Osteoblast (primary cell): ENCODE data around the gene SLC19A1. TPM values are rescaled to one million over a fixed set of nuclear protein-coding genes. Genes with fewer than 3 reads are reported as not detected.

ENCODE experiments used
- DNase-seq: peaks from one replicate; pipeline ENCODE4 v3.0.0; 2011; ENCODE audit warnings: low spot score, mixed read lengths; ENCODE audit not compliant: insufficient read length; ENCODE audit errors: missing footprints
- H2AFZ ChIP-seq: 2 replicates; pipeline ENCODE4 v1.6.0; 2011; ENCODE audit warnings: mild to moderate bottlenecking, low read length
- H3K27ac ChIP-seq: 2 replicates; pipeline ENCODE4 v1.5.1; 2011; ENCODE audit warnings: mild to moderate bottlenecking, low read depth, low read length, moderate library complexity
- H3K27me3 ChIP-seq: 2 replicates; pipeline ENCODE4 v1.6.0; 2012; ENCODE audit warnings: mild to moderate bottlenecking, control low read depth, inconsistent platforms, low read length, moderate library complexity; ENCODE audit not compliant: insufficient read depth
- H3K36me3 ChIP-seq: 2 replicates; pipeline ENCODE4 v1.5.1; 2011; ENCODE audit warnings: mild to moderate bottlenecking, low read length, control low read depth, moderate library complexity; ENCODE audit not compliant: insufficient read depth
- H3K4me1 ChIP-seq: 2 replicates; pipeline ENCODE4 v1.5.1; 2011; ENCODE audit warnings: mild to moderate bottlenecking, low read length, control low read depth, moderate library complexity; ENCODE audit not compliant: insufficient read depth
- H3K4me2 ChIP-seq: 2 replicates; pipeline ENCODE4 v1.6.0; 2011; ENCODE audit warnings: mild to moderate bottlenecking, low read length; ENCODE audit not compliant: insufficient read depth
- H3K4me3 ChIP-seq: fragments of 200-600 bp; sonication (generic); 3 replicates; pipeline ENCODE4 v1.5.1; 2012; ENCODE audit warnings: mild to moderate bottlenecking, low read length, inconsistent platforms; ENCODE audit not compliant: insufficient read depth
- H3K79me2 ChIP-seq: 2 replicates; pipeline ENCODE4 v1.6.0; 2012; ENCODE audit warnings: mild to moderate bottlenecking, low read length, control low read depth, inconsistent platforms; ENCODE audit not compliant: insufficient read depth
- H3K9me3 ChIP-seq: 2 replicates; pipeline ENCODE4 v1.5.1; 2011; ENCODE audit warnings: low read depth, low read length, control low read depth
- H4K20me1 ChIP-seq: 2 replicates; pipeline ENCODE4 v1.6.0; 2012; ENCODE audit warnings: mild to moderate bottlenecking, low read length, control low read depth; ENCODE audit not compliant: insufficient read depth
- total RNA-seq: library from RNA; depleted of rRNA; stranded (reverse); fragments of >200 nt; gene quantifications from 2 replicates; pipeline ENCODE4 v1.2.3, GENCODE V29; 2012
- TF ChIP-seq, protein P1 (sequence below): IDR thresholded peaks from 2 replicates; pipeline ENCODE4 v1.5.1; 2011; ENCODE audit warnings: mild to moderate bottlenecking, low read depth, low read length, moderate library complexity; ENCODE audit errors: extremely low read depth

The SLC19A1 gene
- total RNA-seq, 1 donor, result 2.9 TPM

DNA sequence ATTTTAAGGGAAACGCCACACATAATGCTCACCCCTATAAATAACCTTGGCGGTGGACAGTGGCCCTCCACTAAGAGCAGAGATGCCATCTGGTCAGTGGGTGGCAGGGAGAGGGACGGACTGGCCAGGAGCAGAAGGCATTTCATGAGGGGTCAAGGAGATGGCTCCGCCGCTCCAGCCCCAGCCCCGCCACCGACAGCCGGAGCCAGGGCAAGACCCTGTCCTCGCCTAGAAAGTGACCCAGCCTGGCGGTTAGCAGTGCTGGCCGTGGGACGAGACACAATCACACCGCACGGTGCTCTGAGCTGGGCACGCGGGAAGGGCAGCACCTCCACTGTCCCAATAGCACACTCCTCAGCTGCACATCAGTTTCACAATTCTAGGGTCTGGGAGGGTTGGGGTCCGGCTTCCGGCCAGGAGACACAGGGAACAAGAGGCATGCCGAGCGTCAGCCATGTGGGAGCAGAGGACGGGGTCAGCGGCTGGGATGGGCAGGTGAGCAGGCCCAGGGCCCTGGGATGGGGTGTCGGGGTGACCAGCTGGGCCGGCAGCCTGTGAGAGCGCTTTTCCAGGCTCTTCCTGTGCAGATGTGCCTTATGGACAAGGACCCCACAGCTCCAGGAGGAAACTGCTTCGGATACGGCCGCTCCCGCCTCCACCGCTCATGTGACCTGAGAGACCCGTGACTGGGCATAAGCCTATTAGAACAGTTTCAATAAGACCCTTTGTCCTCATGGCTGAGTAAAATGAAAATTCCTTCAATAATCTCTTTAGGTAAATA is 5.7 kb downstream of the SLC19A1 start:
- H3K27ac ChIP-seq, result no peak overlapping the region
- H3K36me3 ChIP-seq, result no peaks in the 10 kb centered on the region
- no peaks in the 10 kb centered on the region for H4K20me1 ChIP-seq
- H3K4me3 ChIP-seq, result no peak overlapping the region
- no peak overlapping the region for H3K4me2 ChIP-seq
- no peaks in the 10 kb centered on the region for H3K4me1 ChIP-seq
- no peak for DNase-seq
- H3K9me3 ChIP-seq, result no peaks in the 10 kb centered on the region
- no peaks in the 10 kb centered on the region for H3K79me2 ChIP-seq
- H3K27me3 ChIP-seq, result no peaks in the 10 kb centered on the region
- no peak overlapping the region for H2AFZ ChIP-seq
- TF ChIP-seq, protein P1, sequence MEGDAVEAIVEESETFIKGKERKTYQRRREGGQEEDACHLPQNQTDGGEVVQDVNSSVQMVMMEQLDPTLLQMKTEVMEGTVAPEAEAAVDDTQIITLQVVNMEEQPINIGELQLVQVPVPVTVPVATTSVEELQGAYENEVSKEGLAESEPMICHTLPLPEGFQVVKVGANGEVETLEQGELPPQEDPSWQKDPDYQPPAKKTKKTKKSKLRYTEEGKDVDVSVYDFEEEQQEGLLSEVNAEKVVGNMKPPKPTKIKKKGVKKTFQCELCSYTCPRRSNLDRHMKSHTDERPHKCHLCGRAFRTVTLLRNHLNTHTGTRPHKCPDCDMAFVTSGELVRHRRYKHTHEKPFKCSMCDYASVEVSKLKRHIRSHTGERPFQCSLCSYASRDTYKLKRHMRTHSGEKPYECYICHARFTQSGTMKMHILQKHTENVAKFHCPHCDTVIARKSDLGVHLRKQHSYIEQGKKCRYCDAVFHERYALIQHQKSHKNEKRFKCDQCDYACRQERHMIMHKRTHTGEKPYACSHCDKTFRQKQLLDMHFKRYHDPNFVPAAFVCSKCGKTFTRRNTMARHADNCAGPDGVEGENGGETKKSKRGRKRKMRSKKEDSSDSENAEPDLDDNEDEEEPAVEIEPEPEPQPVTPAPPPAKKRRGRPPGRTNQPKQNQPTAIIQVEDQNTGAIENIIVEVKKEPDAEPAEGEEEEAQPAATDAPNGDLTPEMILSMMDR, result no peak

DNA sequence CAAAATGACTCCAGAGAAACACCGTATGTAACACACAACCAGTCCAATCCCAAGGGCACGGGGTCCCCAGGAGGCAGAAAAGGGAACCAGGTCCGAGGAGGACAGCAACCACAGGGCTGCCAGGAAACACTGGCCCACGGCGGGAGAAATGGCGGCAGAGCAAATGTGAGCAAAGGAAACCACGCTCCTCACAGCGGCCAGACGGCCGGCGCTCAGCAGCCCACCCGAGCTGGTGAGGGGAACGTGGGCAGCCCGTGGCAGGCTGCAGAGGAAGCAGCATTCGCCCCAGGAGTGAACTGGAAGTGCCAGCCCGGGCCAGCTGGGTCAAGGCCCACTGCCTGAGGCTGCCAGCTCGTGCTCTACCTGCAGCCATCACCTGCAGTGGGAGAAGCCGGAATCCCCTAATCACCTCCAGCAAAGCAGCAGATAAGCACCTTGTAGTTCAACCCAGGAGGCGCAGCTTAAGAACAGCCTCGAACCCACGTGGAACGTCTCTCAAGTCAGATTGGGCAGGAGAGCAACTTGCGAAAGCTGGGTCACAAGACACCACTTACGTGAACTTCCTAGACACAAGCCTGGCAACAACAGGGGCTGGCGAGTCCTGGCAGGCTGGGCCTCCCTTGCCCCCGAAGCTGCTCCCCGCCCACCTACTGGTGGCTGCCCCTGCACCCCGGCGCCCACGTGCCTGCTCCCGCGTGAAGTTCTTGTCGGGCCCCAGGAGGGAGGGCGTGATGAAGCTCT is 6.7 kb downstream of the SLC19A1 start:
- Histone ChIP-seq H3K9me3 (no peaks in the 10 kb centered on the region), H3K27ac (no peak overlapping the region), H3K4me3 (no peak overlapping the region), H3K4me2 (no peak overlapping the region), H3K4me1 (no peaks in the 10 kb centered on the region), H4K20me1 (no peaks in the 10 kb centered on the region), H3K36me3 (no peaks in the 10 kb centered on the region), H3K79me2 (no peaks in the 10 kb centered on the region), H3K27me3 (no peaks in the 10 kb centered on the region), H2AFZ (no peak overlapping the region)
- TF ChIP-seq, protein P1, result no peak
- no peak for DNase-seq

DNA sequence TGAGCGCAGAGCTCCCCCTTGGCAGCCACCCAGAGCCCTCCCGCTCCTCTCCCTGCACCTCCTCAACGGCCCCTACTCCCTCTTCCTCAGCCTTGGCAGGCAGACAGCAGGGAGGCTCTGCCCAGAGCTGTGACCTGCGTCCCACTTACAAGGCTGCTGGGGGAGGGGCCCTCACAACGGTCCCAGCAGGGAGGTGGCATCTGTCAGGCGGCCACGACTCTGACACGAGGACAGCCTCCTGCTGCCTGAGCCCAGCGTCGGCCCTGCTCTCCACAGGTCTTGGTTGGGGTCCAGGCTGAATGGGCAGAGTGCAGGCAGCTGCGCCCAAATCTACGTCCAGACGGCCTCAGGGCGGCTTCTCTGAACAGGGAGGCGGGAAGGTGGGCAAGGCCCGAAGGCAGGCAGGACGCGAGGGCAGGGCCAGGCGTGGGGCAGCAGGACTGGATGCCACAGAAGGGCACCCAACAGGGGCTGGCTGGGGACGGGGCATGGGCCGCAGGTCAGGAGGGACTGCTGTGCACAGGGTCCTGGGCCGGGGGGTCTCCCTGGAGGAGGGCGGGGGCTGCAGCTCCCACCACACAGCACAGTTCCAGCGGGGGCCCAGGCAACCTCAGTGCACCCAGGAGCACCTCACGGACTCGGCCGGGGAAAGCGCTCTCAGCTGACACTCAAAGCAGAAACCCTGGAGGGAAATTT is 7.5 kb downstream of the SLC19A1 start:
- Histone ChIP-seq H3K36me3 (peaks cover 4% of the 10 kb centered on the region), H3K79me2 (no peaks in the 10 kb centered on the region), H3K4me3 (no peak overlapping the region), H3K4me1 (no peaks in the 10 kb centered on the region), H3K9me3 (no peaks in the 10 kb centered on the region), H3K4me2 (no peak overlapping the region), H4K20me1 (no peaks in the 10 kb centered on the region), H3K27me3 (no peaks in the 10 kb centered on the region), H3K27ac (no peak overlapping the region), H2AFZ (no peak overlapping the region)
- TF ChIP-seq, protein P1, result no peak
- DNase-seq, result no peak
